Thyroid gland (tissue), 4 donors: ENCODE data around the gene OR2AK2.

ENCODE experiments used
- POLR2A ChIP-seq, 2 donors: fragments of 450-650 bp; IDR thresholded peaks; one replicate each; pipeline ENCODE4 v1.6.1; 2017; ENCODE audit warnings: antibody characterized with exemption in 2 of 2, mild to moderate bottlenecking in 2 of 2, moderate library complexity in 1 of 2
- TF ChIP-seq, protein P1 (sequence below), 6 experiments: fragments of 200-600 bp in 3 of 6; fragments of 450-650 bp in 3 of 6; sonication (generic) in 3 of 6; IDR thresholded peaks; one replicate each; pipeline ENCODE4 v1.5.1; 2016 to 2019; ENCODE audit warnings: antibody characterized with exemption in 6 of 6, mild to moderate bottlenecking in 2 of 6, inconsistent platforms in 1 of 6, moderate library complexity in 1 of 6

GRCh38 chr1:247942624-247943023, 22.4 kb upstream of the OR2AK2 start:
- TF ChIP-seq, protein P1, sequence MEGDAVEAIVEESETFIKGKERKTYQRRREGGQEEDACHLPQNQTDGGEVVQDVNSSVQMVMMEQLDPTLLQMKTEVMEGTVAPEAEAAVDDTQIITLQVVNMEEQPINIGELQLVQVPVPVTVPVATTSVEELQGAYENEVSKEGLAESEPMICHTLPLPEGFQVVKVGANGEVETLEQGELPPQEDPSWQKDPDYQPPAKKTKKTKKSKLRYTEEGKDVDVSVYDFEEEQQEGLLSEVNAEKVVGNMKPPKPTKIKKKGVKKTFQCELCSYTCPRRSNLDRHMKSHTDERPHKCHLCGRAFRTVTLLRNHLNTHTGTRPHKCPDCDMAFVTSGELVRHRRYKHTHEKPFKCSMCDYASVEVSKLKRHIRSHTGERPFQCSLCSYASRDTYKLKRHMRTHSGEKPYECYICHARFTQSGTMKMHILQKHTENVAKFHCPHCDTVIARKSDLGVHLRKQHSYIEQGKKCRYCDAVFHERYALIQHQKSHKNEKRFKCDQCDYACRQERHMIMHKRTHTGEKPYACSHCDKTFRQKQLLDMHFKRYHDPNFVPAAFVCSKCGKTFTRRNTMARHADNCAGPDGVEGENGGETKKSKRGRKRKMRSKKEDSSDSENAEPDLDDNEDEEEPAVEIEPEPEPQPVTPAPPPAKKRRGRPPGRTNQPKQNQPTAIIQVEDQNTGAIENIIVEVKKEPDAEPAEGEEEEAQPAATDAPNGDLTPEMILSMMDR (IDR thresholded peaks at IDR 0.05): no peak
- no peak for TF ChIP-seq POLR2A (IDR thresholded peaks at IDR 0.05)
